Colonic mucosa (tissue), 4 donors: Measurements from ENCODE around the gene SOX6. TPM values are rescaled to one million over a fixed set of nuclear protein-coding genes. Genes with fewer than 3 reads are reported as not detected.
"Not testable (repeated sequence)": the region's sequence is repeated elsewhere in the genome, so short reads cannot be mapped to it uniquely, and the experiment has no call there.

ENCODE experiments used
- DNase-seq: peaks from one replicate; pipeline ENCODE4 v3.0.0-alpha.2; 2020
- H3K27ac ChIP-seq: fragments of 200-600 bp; one replicate; pipeline ENCODE4 v1.8.0; 2021
- H3K27me3 ChIP-seq: fragments of 200-600 bp; one replicate; pipeline ENCODE4 v1.8.0; 2021
- H3K36me3 ChIP-seq: fragments of 200-600 bp; one replicate; pipeline ENCODE4 v1.8.0; 2021
- H3K4me1 ChIP-seq: fragments of 200-600 bp; one replicate; pipeline ENCODE4 v1.8.0; 2021; ENCODE audit warnings: mild to moderate bottlenecking
- H3K4me3 ChIP-seq: fragments of 200-600 bp; one replicate; pipeline ENCODE4 v1.8.0; 2021
- H3K9ac ChIP-seq, 2 donors: one replicate each; pipeline ENCODE4 v1.7.0; 2013; ENCODE audit warnings: control low read depth in 2 of 2, low read depth in 2 of 2, low read length in 2 of 2
- H3K9me3 ChIP-seq: fragments of 200-600 bp; one replicate; pipeline ENCODE4 v1.8.0; 2021
- intact Hi-C: fragments of 100-400 bp; cut with DNase I; formaldehyde crosslinking; loops from one replicate; pipeline ENCODE4 v1.14.1; 2022
- total RNA-seq, 2 donors: library from RNA; stranded (reverse); fragmentation: NEBNext Ultra II Directional in 1 of 2; extraction: Animal tissue kit (Norgen Biotek cat#: 25700) in 1 of 2; gene quantifications; one replicate each; pipeline ENCODE4 v1.2.1, GENCODE V29; 2021
- TF ChIP-seq, protein P1 (sequence below): fragments of 200-600 bp; IDR thresholded peaks from one replicate; pipeline ENCODE4 v1.8.0; 2022; ENCODE audit warnings: antibody characterized with exemption, mild to moderate bottlenecking
- donor health status: healthy.
- donor health status: DM: no; HTN: no; CAD: no.
- donor health status: DM: no; HTN: no; CAD: no.

Gene SOX6
- total RNA-seq, 2 donors from 2014 or later = 2.1 to 3.0 TPM

GRCh38 chr11:16034074-16034473 lies 322.3 kb downstream of the SOX6 start:
- H3K4me1 ChIP-seq = no peaks in the 10 kb centered on the region
- H3K27me3 ChIP-seq = no peaks in the 10 kb centered on the region
- no peak overlapping the region for H3K4me3 ChIP-seq
- H3K36me3 ChIP-seq = no peaks in the 10 kb centered on the region
- H3K27ac ChIP-seq = no peak overlapping the region
- TF ChIP-seq, protein P1, sequence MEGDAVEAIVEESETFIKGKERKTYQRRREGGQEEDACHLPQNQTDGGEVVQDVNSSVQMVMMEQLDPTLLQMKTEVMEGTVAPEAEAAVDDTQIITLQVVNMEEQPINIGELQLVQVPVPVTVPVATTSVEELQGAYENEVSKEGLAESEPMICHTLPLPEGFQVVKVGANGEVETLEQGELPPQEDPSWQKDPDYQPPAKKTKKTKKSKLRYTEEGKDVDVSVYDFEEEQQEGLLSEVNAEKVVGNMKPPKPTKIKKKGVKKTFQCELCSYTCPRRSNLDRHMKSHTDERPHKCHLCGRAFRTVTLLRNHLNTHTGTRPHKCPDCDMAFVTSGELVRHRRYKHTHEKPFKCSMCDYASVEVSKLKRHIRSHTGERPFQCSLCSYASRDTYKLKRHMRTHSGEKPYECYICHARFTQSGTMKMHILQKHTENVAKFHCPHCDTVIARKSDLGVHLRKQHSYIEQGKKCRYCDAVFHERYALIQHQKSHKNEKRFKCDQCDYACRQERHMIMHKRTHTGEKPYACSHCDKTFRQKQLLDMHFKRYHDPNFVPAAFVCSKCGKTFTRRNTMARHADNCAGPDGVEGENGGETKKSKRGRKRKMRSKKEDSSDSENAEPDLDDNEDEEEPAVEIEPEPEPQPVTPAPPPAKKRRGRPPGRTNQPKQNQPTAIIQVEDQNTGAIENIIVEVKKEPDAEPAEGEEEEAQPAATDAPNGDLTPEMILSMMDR = no peak
- no peak overlapping the region for H3K9ac ChIP-seq
- intact Hi-C loops = no loop called here
- H3K9me3 ChIP-seq = no peaks in the 10 kb centered on the region
- DNase-seq = no peak

DNA sequence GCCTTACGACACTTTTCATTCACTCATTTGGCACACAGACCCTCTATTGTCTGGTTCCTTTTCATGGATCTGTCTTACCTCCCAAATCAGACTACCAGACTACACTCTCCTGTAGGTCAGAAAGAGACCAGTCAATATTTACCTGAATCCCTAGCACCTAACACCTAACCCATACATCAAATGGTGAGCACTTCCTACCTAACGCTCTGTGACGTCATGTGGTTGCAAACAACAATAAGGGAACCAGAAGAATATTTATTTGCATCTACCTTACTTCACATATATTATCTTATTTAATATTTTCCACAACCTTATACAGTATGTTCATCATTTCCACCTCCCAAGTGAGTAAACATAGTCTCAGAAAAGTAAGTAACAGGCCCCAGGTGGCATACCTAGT lies 323.4 kb downstream of the SOX6 start:
- H3K9ac ChIP-seq = no peak overlapping the region
- H3K27ac ChIP-seq = no peak overlapping the region
- no peaks in the 10 kb centered on the region for H3K36me3 ChIP-seq
- H3K9me3 ChIP-seq = no peaks in the 10 kb centered on the region
- no peaks in the 10 kb centered on the region for H3K27me3 ChIP-seq
- no peaks in the 10 kb centered on the region for H3K4me1 ChIP-seq
- no peak for DNase-seq
- no peak overlapping the region for H3K4me3 ChIP-seq
- TF ChIP-seq, protein P1 = no peak
- intact Hi-C loops = no loop called here

DNA sequence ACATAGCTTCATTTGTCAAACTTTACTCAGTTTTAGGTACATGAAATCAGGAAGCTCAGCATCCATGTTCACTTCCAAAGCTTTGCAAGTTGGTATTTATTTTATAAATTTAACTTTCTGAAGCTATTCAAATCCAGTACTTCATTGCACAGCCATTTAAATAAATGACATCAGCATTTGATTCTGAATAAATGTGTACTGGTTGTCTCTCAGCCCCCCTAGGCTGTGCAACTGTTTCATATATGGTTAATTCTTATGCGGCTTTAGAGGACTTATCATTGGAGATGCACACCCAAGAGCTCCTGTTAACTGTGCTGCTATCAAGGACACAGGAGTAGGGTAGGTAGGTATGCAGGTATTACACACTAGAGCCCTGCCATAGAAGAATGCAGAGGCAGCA lies 325.1 kb downstream of the SOX6 start:
- Histone ChIP-seq H3K27ac (no peak overlapping the region), H3K9ac (no peak overlapping the region), H3K9me3 (no peaks in the 10 kb centered on the region), H3K4me1 (no peaks in the 10 kb centered on the region), H3K27me3 (no peaks in the 10 kb centered on the region), H3K4me3 (no peak overlapping the region), H3K36me3 (no peaks in the 10 kb centered on the region)
- intact Hi-C loops = no loop called here
- DNase-seq = no peak
- TF ChIP-seq, protein P1 = no peak

DNA sequence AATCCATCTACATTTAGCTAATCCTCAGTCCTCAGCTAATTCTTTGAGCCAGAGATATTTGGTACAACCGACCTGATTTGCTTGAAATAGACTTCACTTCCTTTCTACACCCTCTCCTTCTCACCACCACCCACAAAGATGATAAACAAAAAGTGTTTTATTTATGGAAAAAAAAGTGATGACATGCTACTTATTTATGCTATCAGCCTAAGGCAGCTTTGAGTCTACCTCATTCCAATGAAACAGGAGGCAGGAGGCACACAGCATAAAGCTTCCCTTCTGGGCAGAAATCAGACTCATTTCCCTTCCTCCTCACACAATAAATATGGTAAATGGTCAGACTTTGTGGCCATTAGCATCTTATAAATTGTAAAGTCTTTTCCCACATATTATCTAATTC lies 325.7 kb downstream of the SOX6 start:
- H3K9ac ChIP-seq = no peak overlapping the region
- H3K9me3 ChIP-seq = no peaks in the 10 kb centered on the region
- no peak for DNase-seq
- H3K36me3 ChIP-seq = no peaks in the 10 kb centered on the region
- no peak overlapping the region for H3K27ac ChIP-seq
- H3K27me3 ChIP-seq = no peaks in the 10 kb centered on the region
- no peaks in the 10 kb centered on the region for H3K4me1 ChIP-seq
- no peak overlapping the region for H3K4me3 ChIP-seq
- TF ChIP-seq, protein P1 = no peak
- intact Hi-C loops = no loop called here

GRCh38 chr11:16029151-16029550 lies 327.2 kb downstream of the SOX6 start:
- H3K4me1 ChIP-seq, intact Hi-C loops, H3K27ac ChIP-seq, H3K9me3 ChIP-seq, H3K36me3 ChIP-seq, H3K27me3 ChIP-seq, DNase-seq, H3K9ac ChIP-seq, H3K4me3 ChIP-seq: not testable (repeated sequence)

GRCh38 chr11:16028419-16028818 lies 327.9 kb downstream of the SOX6 start:
- H3K9me3 ChIP-seq = no peaks in the 10 kb centered on the region
- TF ChIP-seq, protein P1 = no peak
- H3K27ac ChIP-seq = no peak overlapping the region
- H3K36me3 ChIP-seq = no peaks in the 10 kb centered on the region
- no peaks in the 10 kb centered on the region for H3K4me1 ChIP-seq
- no peak for DNase-seq
- H3K27me3 ChIP-seq = no peaks in the 10 kb centered on the region
- no peak overlapping the region for H3K9ac ChIP-seq
- no peak overlapping the region for H3K4me3 ChIP-seq
- intact Hi-C loops = no loop called here
